Amniotic epithelial cell (primary cell): Measurements from ENCODE around the gene SLC24A3.

Experiments used
- DNase-seq: peaks from one replicate; pipeline ENCODE4 v3.0.0-alpha.2; 2010; ENCODE audit warnings: low read depth

SLC24A3 gene

GRCh38 chr20:19212469-19212815 lies at the start of gene SLC24A3:
Gene SLC24A3 (plus strand): TSS chr20:19212642.
- DNase-seq = no peak

DNA sequence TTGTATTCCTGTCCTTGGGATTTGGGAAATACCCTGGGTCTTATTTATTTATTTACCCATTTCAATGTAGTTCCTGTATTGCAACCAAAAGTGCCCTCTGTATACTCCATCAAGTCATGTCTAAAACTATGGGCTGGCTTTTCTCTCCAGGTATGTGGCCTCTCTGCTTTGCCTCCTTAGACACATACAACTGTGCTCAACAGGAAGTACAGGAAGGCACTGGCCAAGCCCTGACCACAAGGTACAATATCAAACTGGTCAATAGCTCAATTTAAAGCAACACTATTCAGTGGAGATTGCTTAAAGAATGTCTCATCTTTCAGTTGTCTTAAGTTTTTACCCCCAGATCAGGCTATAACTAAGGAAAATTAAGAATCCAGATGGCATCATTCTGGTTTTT lies 42.3 kb upstream of the SLC24A3 start:
- DNase-seq = no peak

GRCh38 chr20:19172637-19173036 lies 39.8 kb upstream of the SLC24A3 start:
- no peak for DNase-seq

GRCh38 chr20:19176470-19177052 lies 35.9 kb upstream of the SLC24A3 start:
- no peak for DNase-seq

DNA sequence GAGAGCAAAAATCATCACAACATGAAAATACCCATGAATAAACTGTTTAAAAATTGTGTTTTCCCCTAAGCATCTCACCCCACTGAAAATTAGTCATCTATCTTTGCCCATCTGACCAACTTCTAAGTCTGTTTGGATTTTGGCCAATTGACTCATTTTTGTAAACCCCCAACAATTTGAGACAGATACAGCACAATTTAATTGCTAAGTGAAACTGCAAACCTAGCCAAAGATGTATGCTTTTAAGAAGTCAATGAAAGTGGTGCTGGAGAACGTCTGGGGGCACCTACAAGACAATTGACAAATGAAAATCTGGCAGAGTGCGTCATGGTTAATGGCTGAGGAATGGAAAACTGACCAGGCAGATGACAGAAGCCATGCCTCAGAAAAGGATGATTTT lies 30.9 kb upstream of the SLC24A3 start:
- no peak for DNase-seq

DNA sequence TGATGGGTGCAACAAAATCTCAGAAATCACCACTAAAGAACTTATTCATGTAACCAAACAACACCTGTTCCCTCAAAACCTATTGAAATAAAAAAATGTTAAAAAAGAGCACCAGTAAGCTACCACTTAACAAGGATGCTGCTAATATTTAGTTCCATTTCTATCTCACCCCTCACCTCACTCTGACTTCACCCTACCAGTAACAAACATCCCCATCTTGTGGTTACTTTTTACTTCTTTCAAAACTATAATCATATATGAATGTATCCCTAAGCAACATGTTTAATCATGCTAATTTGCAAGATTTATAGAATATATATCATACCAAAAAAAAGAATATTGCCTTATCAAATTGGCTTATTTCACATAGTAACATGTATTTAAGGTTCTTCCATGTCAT lies 27.4 kb upstream of the SLC24A3 start:
- DNase-seq = no peak

DNA sequence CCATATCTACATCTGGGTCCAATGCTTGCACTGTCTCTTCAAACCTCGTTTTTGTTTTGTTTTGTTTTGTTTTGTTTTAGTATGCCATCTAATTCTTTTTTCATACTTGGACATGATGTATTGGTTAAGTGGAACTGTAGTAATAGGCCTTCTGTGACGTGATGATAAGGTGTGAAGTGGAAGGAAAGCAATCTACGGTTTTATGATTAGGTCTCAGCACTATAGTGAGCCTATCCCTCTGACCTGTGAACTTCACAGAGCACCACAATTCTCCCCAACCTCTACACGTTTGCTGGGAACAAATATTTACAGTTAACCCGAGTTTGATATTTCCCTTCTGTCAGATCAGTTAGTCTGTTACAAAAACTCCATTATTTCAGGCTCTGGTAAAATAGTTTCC lies 19.1 kb upstream of the SLC24A3 start:
- DNase-seq = no peak

- DNase-seq = peak; percentile 29
Observed at GRCh38 chr20:19205981-19206396, 6.5 kb upstream of the SLC24A3 start.

DNA sequence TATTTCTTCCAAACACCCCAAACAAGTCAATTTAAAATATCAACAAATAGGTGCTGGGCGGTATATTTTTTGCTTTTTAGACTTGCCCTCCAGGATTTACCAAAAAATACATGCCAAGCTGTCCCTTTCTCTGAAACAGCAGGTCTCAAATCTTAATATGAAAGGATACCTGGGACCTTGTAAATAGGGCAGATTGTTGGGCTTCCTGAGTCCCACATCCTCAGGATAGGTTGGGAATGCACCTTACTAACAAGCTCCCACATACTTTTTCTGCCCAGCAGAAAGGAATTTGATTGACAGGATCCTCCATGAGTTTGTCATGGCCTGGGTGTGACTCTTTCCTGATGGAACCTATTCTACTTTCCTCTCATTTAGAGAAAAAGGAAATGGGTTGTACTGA lies 4.9 kb upstream of the SLC24A3 start:
- DNase-seq = no peak

DNA sequence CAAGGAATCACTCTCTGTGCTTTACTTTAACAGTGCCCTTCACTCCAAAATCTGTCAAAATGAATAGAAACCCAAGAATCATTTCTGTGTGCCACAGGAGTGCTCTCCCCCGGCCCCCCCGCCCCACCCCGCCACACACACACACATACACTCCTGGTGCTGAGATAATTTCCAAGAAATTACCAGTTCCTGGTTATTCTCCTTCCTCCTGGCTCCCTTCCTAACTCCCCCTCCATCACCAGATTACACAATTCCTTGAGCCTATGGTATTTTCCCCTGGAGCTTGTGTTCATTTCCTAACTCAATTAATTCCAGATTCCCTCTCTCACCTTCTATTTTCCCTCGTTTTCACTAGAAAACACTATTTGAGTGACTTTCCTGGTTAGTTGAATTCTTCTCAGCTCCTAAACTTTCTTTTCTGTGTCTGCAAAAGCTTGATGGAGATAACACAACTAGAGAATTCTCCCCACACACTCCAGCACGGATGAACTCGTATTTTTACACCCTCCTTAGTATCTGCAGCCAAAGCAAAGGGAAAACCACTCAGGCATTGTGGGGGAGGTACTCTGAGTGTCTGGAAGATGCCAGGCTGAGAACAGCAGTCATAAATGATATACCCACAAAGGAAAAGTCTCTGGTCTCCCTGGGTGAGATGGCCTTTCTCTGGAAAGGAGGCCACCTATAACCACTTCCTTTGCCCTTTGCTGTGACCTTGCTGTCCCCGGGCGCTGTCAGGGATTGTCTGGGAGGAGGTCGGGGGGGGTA lies 1.9 kb upstream of the SLC24A3 start:
- peak; percentile 60 for DNase-seq

GRCh38 chr20:19211252-19211651 lies 1.2 kb upstream of the SLC24A3 start:
- no peak for DNase-seq

DNA sequence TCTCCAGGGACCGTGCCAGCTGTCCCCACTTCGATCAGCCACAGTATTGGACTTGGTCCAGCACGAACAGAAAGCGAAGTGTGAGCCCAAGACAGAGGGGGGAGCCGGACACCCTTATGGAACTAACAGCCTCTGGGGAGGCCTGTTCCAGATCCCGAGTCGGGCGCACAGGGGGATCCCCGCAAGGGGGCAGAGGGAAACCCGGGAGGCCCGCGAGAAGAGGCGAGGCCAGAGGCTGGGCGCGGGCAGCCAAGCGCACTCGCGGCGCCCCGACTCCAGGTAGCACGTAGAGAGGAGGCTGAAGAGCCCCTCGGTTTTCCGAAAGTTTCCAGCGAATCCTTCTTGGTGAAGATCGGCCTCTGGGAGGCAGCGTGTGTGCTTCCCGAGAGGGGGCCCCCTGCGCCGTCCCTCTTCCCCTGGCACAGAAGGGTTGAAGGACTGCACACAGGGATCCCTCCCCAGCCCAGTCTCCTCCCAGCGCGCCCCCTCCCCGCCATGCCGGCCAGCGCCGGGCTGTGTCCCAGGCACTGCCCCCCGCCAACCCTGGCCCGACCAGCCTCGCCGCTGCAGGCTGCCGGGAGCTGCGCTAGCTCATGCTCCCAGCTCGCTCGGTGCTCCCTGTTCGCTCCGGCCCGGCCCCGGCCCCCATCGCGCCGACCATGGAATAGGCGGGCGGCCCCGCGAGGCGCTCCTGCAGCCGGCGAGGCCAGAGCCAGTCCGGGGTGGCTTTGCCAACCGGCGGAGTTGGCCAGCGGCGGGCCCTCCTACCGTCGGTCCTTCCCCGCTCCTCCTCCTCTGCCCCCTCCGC lies 577 bp upstream of the SLC24A3 start:
- DNase-seq = peak; percentile 9

DNA sequence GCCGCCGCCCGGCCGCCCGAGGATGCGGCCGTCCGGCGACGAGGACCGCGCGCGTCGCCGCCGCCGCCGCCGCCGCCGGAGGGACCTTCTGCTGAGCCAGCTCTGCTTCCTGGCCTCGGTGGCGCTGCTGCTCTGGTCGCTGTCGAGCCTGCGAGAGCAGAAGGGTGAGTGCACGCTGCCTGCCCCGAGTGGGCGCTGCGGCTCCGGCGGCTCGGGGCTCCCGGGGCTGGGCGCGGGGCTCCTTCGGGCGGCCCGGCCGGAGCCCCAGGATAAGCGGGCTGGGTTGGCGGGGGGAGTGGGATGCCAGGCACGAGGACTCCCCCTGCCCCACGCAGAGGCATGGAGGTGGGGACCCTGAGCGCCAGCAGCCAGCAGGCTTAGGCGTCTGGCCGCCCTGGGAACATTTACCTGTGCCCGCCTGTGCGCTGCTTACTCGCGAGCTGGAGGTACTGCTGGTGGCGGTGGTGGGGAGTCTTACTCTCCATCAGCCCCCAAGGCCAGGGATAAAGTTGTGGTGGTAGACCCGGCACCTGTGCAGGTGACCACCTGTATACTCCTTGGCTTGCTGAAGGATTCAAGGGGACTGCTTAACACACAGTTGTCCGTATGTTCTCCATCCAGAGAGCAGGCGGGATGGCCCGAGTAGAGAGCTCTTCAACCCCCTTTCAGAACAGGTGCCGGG lies 520 bp downstream of the SLC24A3 start:
- peak; percentile 24 for DNase-seq

GRCh38 chr20:19213946-19214490 lies 1.6 kb downstream of the SLC24A3 start:
- no peak for DNase-seq

DNA sequence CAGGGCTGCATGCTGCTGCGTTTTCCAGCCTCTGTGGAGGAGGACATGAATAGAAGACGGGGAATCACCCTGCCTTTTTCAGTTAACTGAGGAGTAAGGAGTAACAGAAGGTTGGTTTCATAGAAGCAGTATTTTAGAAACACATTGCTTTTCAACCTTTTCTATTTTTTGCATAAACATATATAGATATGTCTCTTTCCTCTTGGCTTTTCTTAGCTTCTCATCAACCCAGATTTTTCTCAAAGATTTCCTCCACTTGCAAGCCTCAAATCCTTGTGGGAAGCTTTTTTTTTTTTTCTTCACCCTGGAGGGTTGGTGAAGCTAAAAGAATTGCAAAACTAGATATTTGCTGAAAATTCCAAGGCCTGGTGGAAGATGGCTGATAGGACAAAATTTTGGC lies 6.0 kb downstream of the SLC24A3 start:
- DNase-seq = no peak

DNA sequence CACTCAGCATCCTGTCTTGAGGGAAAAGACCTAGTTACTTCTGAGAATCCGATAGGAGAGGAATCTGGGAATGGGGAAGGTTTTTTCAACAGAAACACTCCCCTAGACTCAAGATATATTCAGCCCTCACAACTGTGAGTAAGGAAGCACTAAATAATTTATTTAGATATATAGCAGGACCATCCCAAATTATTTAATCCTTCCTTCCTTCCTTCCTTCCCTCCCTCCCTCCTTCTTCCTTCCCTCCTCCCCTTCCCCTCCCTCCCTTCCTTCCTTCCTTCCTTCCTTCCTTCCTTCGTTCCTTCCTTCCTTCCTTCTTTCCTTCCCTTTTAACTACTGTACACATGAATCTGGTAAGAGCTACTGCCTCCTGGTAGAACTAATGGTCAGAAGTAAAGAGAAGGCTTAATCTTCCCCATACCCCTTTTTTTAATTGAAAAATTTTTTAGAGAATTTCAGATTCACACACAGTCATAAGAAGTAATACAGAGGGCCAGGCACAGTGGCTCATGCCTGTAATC lies 10.1 kb downstream of the SLC24A3 start:
- DNase-seq = no peak

- no peak for DNase-seq
Observed at GRCh38 chr20:19223640-19224039, 11.2 kb downstream of the SLC24A3 start.

DNA sequence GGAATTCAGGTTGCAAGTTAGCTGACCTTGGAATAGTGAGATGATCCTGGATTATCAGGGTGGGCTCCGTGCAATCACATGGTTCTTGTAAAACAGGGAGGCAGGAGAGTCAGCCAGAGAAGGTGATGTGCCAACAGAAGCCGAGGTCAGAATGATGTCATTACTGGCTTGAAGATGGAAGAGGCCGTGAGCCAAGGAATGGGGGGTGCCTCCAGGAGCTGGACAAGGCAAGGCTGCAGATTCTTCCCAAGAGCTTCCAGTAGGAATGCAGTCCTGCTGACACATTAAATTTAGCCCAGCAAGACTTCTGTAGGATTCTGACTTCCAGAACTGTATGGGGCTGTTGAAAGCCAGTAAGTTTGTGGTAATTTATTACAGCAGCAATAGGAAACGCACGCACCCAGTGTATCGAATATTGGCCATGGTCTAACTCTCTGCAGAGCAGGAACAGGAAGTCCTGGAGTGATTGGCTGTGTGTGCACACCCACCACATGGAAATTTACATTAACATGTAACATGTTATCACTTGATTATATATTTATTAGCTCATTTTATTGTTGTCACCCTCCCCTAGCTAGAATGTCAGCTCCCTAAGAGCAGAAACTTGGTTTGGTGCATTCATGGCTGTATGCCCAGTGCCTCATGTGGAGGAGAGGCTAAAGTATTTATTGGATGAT lies 19.1 kb downstream of the SLC24A3 start:
- DNase-seq = peak; percentile 17

GRCh38 chr20:19232997-19233794 lies 20.8 kb downstream of the SLC24A3 start:
- DNase-seq = peak; percentile 9

- DNase-seq = no peak
Observed at GRCh38 chr20:19236371-19237055, 24.1 kb downstream of the SLC24A3 start.
